Thymus (tissue), 11 donors: Measurements from ENCODE around the gene THRB. TPM values are rescaled to one million over a fixed set of nuclear protein-coding genes. Genes with fewer than 3 reads are reported as not detected.
"Not testable (repeated sequence)": the region's sequence is repeated elsewhere in the genome, so short reads cannot be mapped to it uniquely, and the experiment has no call there.

Experiments used
- DNase-seq, 9 donors: peaks; one replicate each; pipeline ENCODE4 v3.0.0-alpha.2; 2013; ENCODE audit warnings: low spot score in 9 of 9, low read depth in 6 of 9, missing footprints in 1 of 9
- H3K27ac ChIP-seq, 2 donors: one replicate each; pipeline ENCODE4 v1.5.1; 2013; ENCODE audit warnings: control low read depth in 1 of 2, low read depth in 1 of 2, low read length in 1 of 2, mild to moderate bottlenecking in 1 of 2, moderate library complexity in 1 of 2
- H3K27me3 ChIP-seq, 2 donors: one replicate each; pipeline ENCODE4 v1.5.1; 2013; ENCODE audit warnings: low read length in 1 of 2; ENCODE audit not compliant: control insufficient read depth in 2 of 2, insufficient read depth in 1 of 2
- H3K36me3 ChIP-seq, 2 donors: one replicate each; pipeline ENCODE4 v1.5.1; 2013; ENCODE audit warnings: low read length in 1 of 2, mild to moderate bottlenecking in 1 of 2, moderate library complexity in 1 of 2; ENCODE audit not compliant: control insufficient read depth in 2 of 2, insufficient read depth in 2 of 2
- H3K4me1 ChIP-seq, 2 donors: one replicate each; pipeline ENCODE4 v1.5.1; 2013; ENCODE audit warnings: low read length in 2 of 2; ENCODE audit not compliant: control insufficient read depth in 2 of 2, insufficient read depth in 2 of 2
- H3K4me3 ChIP-seq, 2 donors: one replicate each; pipeline ENCODE4 v1.5.1; 2013; ENCODE audit warnings: low read length in 2 of 2, control low read depth in 1 of 2, mild to moderate bottlenecking in 1 of 2
- H3K9me3 ChIP-seq, 2 donors: one replicate each; pipeline ENCODE4 v1.5.1; 2013; ENCODE audit warnings: low read length in 1 of 2, mild to moderate bottlenecking in 1 of 2; ENCODE audit not compliant: control insufficient read depth in 2 of 2, insufficient read depth in 1 of 2
- WGBS: extraction: QIAGEN DNeasy Blood & Tissue Kit; methylation state at CpG from one replicate; pipeline ENCODE4 v1.1.7; 2013; 5-methylcytosine and 5-hydroxymethylcytosine counted together
- polyA plus RNA-seq: library from polyadenylated mRNA; stranded (reverse); fragments of 200-250 nt; gene quantifications from one replicate; pipeline ENCODE4 v1.2.3, GENCODE V29; 2013
- total RNA-seq: library from RNA; stranded (reverse); fragments of 120-200 nt; gene quantifications from one replicate; pipeline ENCODE4 v1.2.4, GENCODE V29; 2013
- donor health status: healthy.

THRB gene
- total and polyA plus RNA-seq, 2 donors = 2.2 to 3.5 TPM

DNA sequence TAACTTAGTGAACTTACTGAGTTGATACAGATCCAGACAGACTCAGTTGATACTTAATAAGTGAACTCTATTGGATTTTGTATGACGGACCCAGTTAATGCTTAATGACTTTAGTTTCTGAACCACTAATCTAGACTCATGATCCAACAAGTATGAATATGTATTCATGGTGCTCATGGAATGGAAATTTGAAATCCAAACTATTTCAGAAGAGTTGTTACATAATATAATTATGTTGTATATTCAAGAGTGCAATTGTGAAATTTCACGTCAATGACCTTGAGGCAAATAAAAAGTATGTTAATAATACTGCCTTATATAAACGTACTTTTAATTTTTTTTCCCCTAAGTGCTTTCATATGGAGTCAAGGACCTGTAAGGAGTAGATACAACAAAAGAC lies 78.8 kb downstream of the THRB start:
- Histone ChIP-seq H3K27ac (no peak overlapping the region), H3K36me3 (no peaks in the 10 kb centered on the region), H3K4me3 (no peak overlapping the region), H3K4me1 (no peaks in the 10 kb centered on the region), H3K27me3 (no peaks in the 10 kb centered on the region), H3K9me3 (no peaks in the 10 kb centered on the region)
- 94% methylated on average over 3 of the region's 3 CpGs for WGBS
- no peak for DNase-seq

DNA sequence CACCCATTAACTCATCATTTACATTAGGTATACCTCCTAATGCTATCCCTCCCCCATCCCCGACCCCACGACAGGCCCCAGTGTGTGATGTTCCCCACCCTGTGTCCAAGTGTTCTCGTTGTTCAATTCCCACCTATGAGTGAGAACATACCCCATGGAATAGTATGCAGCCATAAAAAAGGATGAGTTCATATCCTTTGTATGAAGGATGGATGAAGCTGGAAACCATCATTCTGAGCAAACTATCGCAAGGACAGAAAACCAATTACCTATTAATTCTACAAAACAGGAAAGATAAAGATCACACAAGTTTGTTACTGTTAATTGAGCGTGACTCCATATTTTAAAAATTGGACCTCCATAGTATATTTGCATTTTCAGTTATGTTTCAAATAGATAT lies 81.0 kb downstream of the THRB start:
- H3K27ac ChIP-seq, H3K4me3 ChIP-seq, H3K4me1 ChIP-seq, H3K36me3 ChIP-seq, DNase-seq, H3K9me3 ChIP-seq, H3K27me3 ChIP-seq: not testable (repeated sequence)
- 97% methylated on average over 5 of the region's 5 CpGs for WGBS

DNA sequence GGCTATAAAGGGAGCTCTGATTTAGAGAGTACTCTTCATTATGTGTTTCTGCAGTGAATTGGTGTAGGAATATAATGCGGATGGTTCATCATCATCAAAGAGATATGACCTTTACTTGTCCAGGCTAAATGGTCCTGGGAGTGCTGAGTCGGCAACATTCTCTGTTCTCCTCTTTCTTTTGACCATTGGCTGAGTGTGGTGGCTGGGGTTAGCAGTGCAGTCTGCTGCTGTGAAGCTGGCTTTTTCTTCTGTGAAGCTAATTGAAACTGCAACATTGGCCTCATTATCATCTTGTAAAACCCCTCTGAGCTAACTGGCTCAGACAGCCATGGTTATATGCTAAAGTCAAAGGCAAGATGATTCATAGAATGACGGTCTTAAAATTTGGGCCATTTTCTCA lies 83.8 kb downstream of the THRB start:
- Histone ChIP-seq H3K4me3 (no peak overlapping the region), H3K4me1 (no peaks in the 10 kb centered on the region), H3K27ac (no peak overlapping the region), H3K27me3 (no peaks in the 10 kb centered on the region), H3K36me3 (no peaks in the 10 kb centered on the region), H3K9me3 (no peaks in the 10 kb centered on the region)
- 96% methylated on average over 3 of the region's 3 CpGs for WGBS
- no peak for DNase-seq

DNA sequence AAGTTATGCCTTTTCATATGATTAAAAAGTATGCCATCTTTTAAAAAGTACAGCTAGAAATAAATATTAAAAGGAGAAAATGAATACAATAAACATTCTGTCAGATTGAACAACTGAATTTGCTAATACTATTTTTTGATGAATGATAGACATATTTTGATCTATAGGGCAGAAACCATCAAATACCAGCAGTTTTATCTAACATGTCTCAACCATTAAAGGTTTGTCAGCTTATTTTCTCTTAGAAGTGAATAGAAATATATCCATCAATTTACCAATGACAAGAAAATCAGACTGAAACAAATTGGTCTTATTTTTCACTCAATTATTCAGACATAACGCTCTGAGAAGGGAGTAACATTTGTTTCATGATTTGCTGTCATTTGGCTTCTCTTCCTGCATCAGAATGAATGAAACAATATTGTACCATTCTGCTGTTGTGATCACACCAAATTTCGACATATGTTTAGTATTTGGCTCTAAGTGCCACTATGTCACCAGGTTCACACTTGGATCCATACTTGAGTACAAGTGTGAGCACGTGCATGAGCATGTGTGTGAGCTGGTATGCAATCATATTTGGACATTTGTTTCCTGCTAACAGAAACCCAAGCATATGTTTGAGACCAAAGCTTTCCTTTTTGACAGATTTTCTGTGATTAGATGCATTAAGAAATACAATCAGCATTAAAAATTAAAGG lies 86.5 kb downstream of the THRB start:
- no peak overlapping the region for H3K4me3 ChIP-seq
- no peaks in the 10 kb centered on the region for H3K9me3 ChIP-seq
- no peak overlapping the region for H3K27ac ChIP-seq
- H3K36me3 ChIP-seq = no peaks in the 10 kb centered on the region
- H3K4me1 ChIP-seq = no peaks in the 10 kb centered on the region
- no peak for DNase-seq
- WGBS = 54% methylated on average over 3 of the region's 3 CpGs
- H3K27me3 ChIP-seq = no peaks in the 10 kb centered on the region

DNA sequence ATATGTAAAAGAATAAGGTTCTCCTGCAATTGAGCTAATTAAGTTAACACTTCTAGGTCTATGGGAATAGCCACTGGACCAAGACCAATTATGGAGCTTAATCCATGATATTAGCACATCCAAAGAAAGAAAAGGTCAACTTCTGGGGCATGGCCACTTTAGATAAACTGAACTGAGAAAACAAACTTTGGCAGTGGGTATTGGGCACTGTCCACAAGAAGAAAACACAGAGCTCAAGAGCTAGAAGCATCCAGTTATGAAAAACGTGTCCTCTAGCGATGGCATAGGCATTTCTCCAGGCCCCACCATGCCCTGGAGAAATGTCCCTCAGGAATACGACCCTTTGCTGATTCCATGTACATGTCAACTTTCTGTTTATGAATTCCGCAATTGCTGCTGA lies 87.8 kb downstream of the THRB start:
- H3K36me3 ChIP-seq = no peaks in the 10 kb centered on the region
- no peaks in the 10 kb centered on the region for H3K9me3 ChIP-seq
- H3K4me1 ChIP-seq = no peaks in the 10 kb centered on the region
- DNase-seq = no peak
- H3K27me3 ChIP-seq = no peaks in the 10 kb centered on the region
- no peak overlapping the region for H3K4me3 ChIP-seq
- 97% methylated on average over 4 of the region's 4 CpGs for WGBS
- H3K27ac ChIP-seq = no peak overlapping the region

DNA sequence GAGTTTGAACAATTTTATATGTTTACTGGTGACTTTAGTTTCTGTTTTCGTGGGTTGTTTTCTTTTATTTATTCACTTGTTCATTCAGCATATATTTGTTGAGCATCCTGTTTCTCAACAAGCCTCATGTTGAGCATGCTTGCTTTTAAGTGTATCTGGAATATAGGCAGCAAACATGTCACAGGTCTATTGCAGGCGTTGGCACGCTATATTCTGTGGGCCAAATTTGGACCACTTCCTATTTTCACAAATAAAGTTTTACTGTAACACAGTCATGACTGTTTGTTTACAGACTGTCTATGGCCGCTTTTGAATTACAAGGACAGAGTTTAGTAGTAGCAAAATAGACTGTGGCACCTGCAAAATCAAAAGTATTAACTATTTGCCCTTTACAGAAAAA lies 89.6 kb downstream of the THRB start:
- H3K36me3 ChIP-seq = no peaks in the 10 kb centered on the region
- H3K4me3 ChIP-seq = no peak overlapping the region
- H3K27me3 ChIP-seq = no peaks in the 10 kb centered on the region
- WGBS = 96% methylated on average over 4 of the region's 4 CpGs
- H3K27ac ChIP-seq = no peak overlapping the region
- DNase-seq = no peak
- no peaks in the 10 kb centered on the region for H3K9me3 ChIP-seq
- H3K4me1 ChIP-seq = no peaks in the 10 kb centered on the region

DNA sequence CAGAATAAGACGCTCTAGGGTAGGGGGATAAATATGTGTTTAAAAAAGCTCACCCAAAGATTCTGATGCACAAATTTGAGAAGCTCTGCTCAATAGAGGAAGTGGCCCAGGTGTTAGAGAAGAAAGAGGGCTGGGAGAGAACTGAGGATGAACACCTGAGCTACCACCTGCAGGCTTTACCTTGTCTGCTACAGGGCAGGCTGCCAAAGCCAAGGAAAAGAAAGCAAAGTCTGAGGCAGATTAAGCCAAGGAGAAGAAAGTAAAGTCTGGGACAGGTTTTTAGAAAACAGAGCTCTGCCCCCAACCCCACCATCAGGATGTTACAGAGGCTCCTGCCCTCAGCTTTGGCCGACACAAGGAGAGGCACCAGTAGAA lies 92.9 kb downstream of the THRB start:
- 45% methylated on average over 2 of the region's 2 CpGs for WGBS
- Histone ChIP-seq H3K4me1 (no peaks in the 10 kb centered on the region), H3K9me3 (no peaks in the 10 kb centered on the region), H3K4me3 (no peak overlapping the region), H3K36me3 (no peaks in the 10 kb centered on the region), H3K27ac (no peak overlapping the region), H3K27me3 (no peaks in the 10 kb centered on the region)
- peak in 1 of 9 donors; percentile 10 for DNase-seq

DNA sequence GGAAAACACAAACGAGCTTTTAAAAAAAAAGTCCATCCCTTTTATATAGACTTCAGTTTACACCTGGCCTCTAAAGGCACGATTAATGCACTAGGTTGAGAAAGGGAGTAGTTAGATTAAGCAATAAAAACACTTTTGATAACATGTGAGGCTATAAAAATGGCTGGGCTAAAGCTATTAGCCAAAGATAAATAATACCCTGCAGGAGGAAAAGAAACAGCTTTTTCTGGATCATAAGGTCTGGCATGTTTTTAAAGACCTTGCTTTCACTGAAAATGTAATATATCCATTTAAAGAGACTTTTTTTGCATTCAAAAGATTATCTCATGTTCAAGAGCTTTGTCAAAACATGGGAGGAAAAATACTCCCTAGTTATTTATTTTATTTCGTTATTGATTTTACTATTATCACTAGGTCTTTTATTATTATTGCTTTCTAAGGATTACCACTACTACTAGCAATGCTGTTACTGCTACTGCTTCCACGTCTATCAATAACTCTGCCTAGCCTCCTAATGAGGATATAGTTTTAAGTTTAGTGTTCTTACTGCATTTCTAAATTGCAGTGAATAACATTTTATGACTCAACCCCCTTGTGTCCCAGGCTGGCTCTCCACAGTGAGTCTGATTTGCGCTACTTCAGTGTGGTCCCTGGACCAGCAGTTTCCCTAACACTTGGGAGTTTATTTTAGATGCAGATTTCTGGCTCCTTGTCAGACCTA lies 93.4 kb downstream of the THRB start:
- no peak overlapping the region for H3K27ac ChIP-seq
- H3K4me1 ChIP-seq = no peaks in the 10 kb centered on the region
- no peak overlapping the region for H3K4me3 ChIP-seq
- H3K27me3 ChIP-seq = no peaks in the 10 kb centered on the region
- WGBS = 87% methylated on average over 5 of the region's 5 CpGs
- no peaks in the 10 kb centered on the region for H3K36me3 ChIP-seq
- DNase-seq = no peak
- H3K9me3 ChIP-seq = no peaks in the 10 kb centered on the region

DNA sequence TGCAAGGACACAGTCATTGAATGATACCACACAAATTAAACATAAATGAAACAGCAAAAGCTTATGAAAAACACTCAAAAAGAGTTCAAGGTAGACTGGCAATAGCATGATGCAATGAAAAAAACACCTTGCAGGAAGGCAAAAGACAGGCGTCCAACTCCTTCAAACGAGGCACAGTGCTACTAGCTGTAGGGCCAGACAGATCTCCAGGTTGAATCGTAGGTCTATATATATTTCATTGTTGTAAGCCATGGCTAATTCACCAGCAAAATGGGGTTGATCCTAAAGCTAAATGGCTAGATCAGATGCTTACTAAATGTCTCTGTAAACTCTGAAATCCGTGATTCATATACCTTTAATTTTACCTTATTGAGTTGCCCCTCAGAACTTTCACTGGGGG lies 94.2 kb downstream of the THRB start:
- H3K9me3 ChIP-seq = no peaks in the 10 kb centered on the region
- H3K27ac ChIP-seq = no peak overlapping the region
- 91% methylated on average over 4 of the region's 4 CpGs for WGBS

More for the DNA sequence above, 94.2 kb downstream of the THRB start:
- DNase-seq = no peak
- Histone ChIP-seq H3K27me3 (no peaks in the 10 kb centered on the region), H3K4me3 (no peak overlapping the region), H3K4me1 (no peaks in the 10 kb centered on the region), H3K36me3 (no peaks in the 10 kb centered on the region)
